ENCODE data around the gene CEP63.

DNA sequence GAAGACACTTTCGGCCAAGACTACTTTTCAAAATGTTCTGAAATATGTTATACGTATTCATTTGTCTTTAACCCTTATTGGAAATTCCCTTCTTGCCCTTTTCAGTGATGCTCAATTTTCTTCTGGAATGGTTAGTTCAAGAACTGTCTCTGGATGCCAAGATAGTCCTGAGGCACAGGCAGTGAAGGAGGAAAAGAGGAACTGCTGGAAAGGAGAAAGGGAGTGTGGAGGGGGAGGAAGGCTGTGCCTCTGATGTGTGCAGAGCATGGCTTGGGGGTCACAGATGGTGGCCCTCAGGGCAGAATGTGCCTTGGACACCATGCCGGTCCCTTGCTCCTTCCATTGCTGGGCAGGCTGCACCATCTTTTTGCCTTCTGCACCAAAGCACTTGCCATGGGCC, 73.7 kb downstream of the CEP63 start:
- TF ChIP-seq, protein P1, sequence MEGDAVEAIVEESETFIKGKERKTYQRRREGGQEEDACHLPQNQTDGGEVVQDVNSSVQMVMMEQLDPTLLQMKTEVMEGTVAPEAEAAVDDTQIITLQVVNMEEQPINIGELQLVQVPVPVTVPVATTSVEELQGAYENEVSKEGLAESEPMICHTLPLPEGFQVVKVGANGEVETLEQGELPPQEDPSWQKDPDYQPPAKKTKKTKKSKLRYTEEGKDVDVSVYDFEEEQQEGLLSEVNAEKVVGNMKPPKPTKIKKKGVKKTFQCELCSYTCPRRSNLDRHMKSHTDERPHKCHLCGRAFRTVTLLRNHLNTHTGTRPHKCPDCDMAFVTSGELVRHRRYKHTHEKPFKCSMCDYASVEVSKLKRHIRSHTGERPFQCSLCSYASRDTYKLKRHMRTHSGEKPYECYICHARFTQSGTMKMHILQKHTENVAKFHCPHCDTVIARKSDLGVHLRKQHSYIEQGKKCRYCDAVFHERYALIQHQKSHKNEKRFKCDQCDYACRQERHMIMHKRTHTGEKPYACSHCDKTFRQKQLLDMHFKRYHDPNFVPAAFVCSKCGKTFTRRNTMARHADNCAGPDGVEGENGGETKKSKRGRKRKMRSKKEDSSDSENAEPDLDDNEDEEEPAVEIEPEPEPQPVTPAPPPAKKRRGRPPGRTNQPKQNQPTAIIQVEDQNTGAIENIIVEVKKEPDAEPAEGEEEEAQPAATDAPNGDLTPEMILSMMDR (IDR thresholded peaks at IDR 0.05) = no peak
- TF ChIP-seq POLR2A (IDR thresholded peaks at IDR 0.05) = no peak
- TF ChIP-seq POLR2AphosphoS5 (IDR thresholded peaks at IDR 0.05) = no peak

Measured in breast epithelium (tissue), 3 donors.